NCI-H1436 treated with DMSO at 0.1 percent for 48 hours (cell line): ENCODE measurements around the gene RAB30.

ENCODE experiments used
- DNase-seq: peaks from one replicate; lab custom pipeline; 2025; lab: John Stamatoyannopoulos, UW

RAB30 gene

GRCh38 chr11:83071567-83072349, at the start of gene RAB30:
TSS of gene RAB30 (minus strand) at chr11:83071897. CDS start at chr11:82997316, 74,581 bp downstream.
- DNase-seq = peak; percentile 99

GRCh38 chr11:83120327-83120726, 48.6 kb upstream of the RAB30 start:
- no peak for DNase-seq

- no peak for DNase-seq
Observed at GRCh38 chr11:83119216-83119615, 47.5 kb upstream of the RAB30 start.

GRCh38 chr11:83118814-83119213, 47.1 kb upstream of the RAB30 start:
- DNase-seq = no peak

- DNase-seq = no peak
Observed at GRCh38 chr11:83116015-83116641, 44.4 kb upstream of the RAB30 start.

GRCh38 chr11:83115551-83115950, 43.9 kb upstream of the RAB30 start:
- no peak for DNase-seq

GRCh38 chr11:83115026-83115425, 43.3 kb upstream of the RAB30 start:
- DNase-seq = no peak

GRCh38 chr11:83112886-83113285, 41.2 kb upstream of the RAB30 start:
- no peak for DNase-seq

- DNase-seq = no peak
Observed at GRCh38 chr11:83105168-83105567, 33.5 kb upstream of the RAB30 start.

GRCh38 chr11:83102834-83103233, 31.1 kb upstream of the RAB30 start:
- DNase-seq = no peak

- DNase-seq = no peak
Observed at GRCh38 chr11:83097429-83098075, 25.9 kb upstream of the RAB30 start.

GRCh38 chr11:83093634-83094033, 21.9 kb upstream of the RAB30 start:
- no peak for DNase-seq

- DNase-seq = no peak
Observed at GRCh38 chr11:83092488-83093384, 21.0 kb upstream of the RAB30 start.

- DNase-seq = no peak
Observed at GRCh38 chr11:83088965-83089364, 17.3 kb upstream of the RAB30 start.

GRCh38 chr11:83087035-83087434, 15.3 kb upstream of the RAB30 start:
- DNase-seq = no peak

GRCh38 chr11:83079820-83080219, 8.1 kb upstream of the RAB30 start:
- no peak for DNase-seq

- no peak for DNase-seq
Observed at GRCh38 chr11:83078269-83078668, 6.6 kb upstream of the RAB30 start.

GRCh38 chr11:83073884-83074283, 2.2 kb upstream of the RAB30 start:
- no peak for DNase-seq

GRCh38 chr11:83073258-83073657, 1.6 kb upstream of the RAB30 start:
- no peak for DNase-seq

- DNase-seq = no peak
Observed at GRCh38 chr11:83072350-83073242, 899 bp upstream of the RAB30 start.
